HG02943 (cell line): ENCODE results near the gene PDLIM1.
"Not testable (repeated sequence)": the region's sequence is repeated elsewhere in the genome, so short reads cannot be mapped to it uniquely, and the experiment has no call there.

ENCODE experiments used
- ATAC-seq: cut with Tn5 transposase; IDR thresholded peaks from one replicate; pipeline ENCODE4 v1.9.1; 2021; ENCODE audit warnings: mild to moderate bottlenecking, low read depth, moderate library complexity; ENCODE audit not compliant: unreplicated experiment

The PDLIM1 gene

GRCh38 chr10:95245425-95246055 is 45.3 kb downstream of the PDLIM1 start:
- peak; percentile 79 for ATAC-seq

GRCh38 chr10:95244152-95244551 is 46.7 kb downstream of the PDLIM1 start:
- no peak for ATAC-seq

GRCh38 chr10:95243318-95243617 is 47.5 kb downstream of the PDLIM1 start:
- no peak for ATAC-seq

- no peak for ATAC-seq
Observed at GRCh38 chr10:95242581-95243317, 48.1 kb downstream of the PDLIM1 start.

GRCh38 chr10:95241533-95241932 is 49.3 kb downstream of the PDLIM1 start:
- ATAC-seq, result no peak

GRCh38 chr10:95240811-95241210 is 50.0 kb downstream of the PDLIM1 start:
- ATAC-seq, result no peak

- ATAC-seq, result not testable (repeated sequence)
Observed at GRCh38 chr10:95240096-95240495, 50.7 kb downstream of the PDLIM1 start.

GRCh38 chr10:95237376-95238170 is 53.2 kb downstream of the PDLIM1 start:
- no peak for ATAC-seq

GRCh38 chr10:95236068-95236903 is 54.5 kb downstream of the PDLIM1 start:
- peak; percentile 99 for ATAC-seq

- ATAC-seq, result no peak
Observed at GRCh38 chr10:95235676-95236067, 55.1 kb downstream of the PDLIM1 start.

- no peak for ATAC-seq
Observed at GRCh38 chr10:95234951-95235350, 55.9 kb downstream of the PDLIM1 start.

GRCh38 chr10:95233377-95234034 is 57.3 kb downstream of the PDLIM1 start:
- no peak for ATAC-seq

- not testable (repeated sequence) for ATAC-seq
Observed at GRCh38 chr10:95230677-95231586, 59.9 kb downstream of the PDLIM1 start.

GRCh38 chr10:95229724-95230627 is 60.8 kb downstream of the PDLIM1 start:
- ATAC-seq, result no peak

- ATAC-seq, result not testable (repeated sequence)
Observed at GRCh38 chr10:95228934-95229723, 61.7 kb downstream of the PDLIM1 start.

- no peak for ATAC-seq
Observed at GRCh38 chr10:95225136-95225535, 65.7 kb downstream of the PDLIM1 start.

GRCh38 chr10:95221124-95221523 is 69.7 kb downstream of the PDLIM1 start:
- no peak for ATAC-seq
